GM19468 (cell line): ENCODE measurements around the gene NOP14.
"Not testable (repeated sequence)": the region's sequence is repeated elsewhere in the genome, so short reads cannot be mapped to it uniquely, and the experiment has no call there.

Experiments
- ATAC-seq: cut with Tn5 transposase; IDR thresholded peaks from one replicate; pipeline ENCODE4 v1.9.1; 2021; ENCODE audit warnings: mild to moderate bottlenecking, moderate library complexity, moderate number of reproducible peaks; ENCODE audit not compliant: unreplicated experiment; ENCODE audit errors: extremely low read depth

NOP14 gene

GRCh38 chr4:2962614-2963174 is 512 bp downstream of the NOP14 start:
- ATAC-seq = no peak

DNA sequence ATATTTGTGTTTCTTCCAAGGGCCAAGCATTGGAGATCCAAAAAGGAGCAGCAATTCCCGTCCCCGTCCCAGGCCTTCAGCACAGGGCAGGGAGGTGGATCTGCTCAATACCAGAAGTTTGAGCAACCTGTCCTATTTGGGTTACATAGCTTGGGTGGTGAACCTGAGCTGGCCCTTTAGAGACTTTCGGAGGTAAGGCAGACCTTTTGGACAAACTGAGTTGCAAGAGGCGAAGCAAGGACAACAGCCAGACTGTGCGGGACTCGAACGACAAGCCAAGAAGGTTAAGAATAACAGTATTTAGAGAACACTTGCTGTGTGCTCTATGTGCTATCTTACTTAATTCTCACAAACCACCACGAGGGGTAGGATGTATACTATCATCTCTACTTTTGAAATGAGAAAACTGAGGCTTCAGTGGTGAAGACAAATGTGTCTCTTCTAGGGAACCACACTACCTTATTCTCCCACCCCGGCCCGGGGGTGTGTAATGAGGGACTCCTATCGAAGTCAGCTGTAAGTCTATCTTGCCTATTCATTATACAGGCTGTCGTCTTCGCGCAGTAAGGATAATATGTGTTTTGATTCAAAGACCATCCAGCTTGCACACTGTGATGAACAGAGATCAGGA is 1.3 kb downstream of the NOP14 start:
- ATAC-seq = no peak

DNA sequence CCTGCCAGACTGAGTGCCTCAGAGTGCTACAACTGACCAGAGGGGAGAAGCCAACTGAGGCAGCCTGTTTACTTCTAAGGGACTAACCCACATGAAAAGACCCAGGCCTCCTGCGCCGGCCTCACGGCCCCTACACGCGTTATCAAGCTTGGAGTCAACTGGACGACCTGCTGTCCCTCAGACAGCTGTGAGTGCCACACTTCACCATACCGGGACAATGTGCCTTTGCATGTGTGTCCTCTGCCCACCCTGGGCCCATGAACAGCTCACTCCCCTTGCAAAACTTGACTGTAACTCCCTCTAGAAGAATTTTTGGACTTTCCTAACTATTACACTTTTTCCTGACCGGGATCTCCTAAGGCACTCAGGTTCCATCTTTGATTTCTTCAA is 1.8 kb downstream of the NOP14 start:
- ATAC-seq = no peak

- not testable (repeated sequence) for ATAC-seq
Measured at GRCh38 chr4:2960450-2960849, 2.8 kb downstream of the NOP14 start.

- no peak for ATAC-seq
Measured at GRCh38 chr4:2958446-2958845, 4.8 kb downstream of the NOP14 start.

DNA sequence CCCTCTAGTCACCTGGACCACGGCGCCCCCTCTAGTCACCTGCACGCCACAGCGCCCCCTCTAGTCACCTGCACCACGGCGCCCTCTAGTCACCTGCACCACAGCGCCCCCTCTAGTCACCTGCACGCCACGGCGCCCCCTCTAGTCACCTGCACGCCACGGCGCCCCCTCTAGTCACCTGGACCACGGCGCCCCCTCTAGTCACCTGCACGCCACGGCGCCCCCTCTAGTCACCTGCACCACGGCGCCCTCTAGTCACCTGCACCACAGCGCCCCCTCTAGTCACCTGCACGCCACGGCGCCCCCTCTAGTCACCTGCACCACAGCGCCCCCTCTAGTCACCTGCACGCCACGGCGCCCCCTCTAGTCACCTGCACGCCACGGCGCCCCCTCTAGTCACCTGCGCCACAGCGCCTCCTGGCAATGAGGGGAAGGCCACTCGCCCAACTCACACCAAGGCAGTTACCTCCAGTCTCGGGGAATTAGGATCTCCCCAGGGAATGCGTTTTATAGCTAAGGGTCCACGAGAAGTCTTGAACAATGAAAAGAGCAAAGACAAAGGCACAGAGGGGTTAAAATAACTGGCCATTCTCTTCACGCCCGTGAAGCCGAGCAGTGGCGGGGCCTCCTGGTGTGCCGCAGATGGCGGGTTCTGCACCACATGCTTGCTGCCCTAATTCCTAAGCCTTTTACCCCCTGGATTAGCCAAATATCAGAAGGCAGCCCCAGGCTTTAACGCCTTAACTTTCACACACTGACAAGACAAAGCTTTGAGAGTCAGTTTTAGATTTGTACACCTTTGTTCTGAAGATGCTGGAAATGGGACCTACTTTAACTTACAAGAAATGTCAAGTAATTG is 7.8 kb downstream of the NOP14 start:
- not testable (repeated sequence) for ATAC-seq

DNA sequence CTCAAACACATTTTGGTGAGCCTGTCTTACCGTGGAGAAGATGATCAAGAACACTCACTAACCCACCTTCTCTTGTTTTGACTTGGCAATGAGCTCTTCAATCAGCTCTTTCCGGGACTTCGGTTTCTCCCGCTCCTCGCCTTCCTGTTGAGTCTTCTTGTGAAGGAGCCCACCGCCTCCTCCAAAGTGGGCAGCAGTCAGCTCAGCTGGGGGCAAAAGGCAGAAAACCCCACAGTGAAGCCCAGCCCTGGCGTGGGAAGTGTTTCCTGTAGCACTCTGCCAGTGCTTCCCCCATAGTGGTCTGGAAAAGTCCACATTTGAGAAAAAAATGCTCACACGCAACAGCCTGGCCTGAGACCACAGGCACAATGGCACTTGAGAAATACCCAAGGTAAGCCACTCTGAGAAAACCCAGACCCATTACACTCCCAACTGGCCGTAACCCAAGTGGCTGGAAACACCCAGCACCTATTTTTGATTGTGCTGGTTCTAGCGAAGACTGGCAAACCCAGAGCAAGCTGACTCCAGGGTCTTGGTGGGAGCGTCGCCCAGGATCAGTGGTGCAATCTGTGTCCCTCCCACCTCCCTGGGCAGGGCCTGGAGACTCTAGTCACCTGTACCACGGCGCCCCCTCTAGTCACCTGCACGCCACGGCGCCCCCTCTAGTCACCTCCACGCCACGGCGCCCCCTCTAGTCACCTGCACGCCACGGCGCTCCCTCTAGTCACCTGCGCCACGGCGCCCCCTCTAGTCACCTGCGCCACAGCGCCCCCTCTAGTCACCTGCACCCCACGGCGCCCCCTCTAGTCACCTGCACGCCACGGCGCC is 8.6 kb downstream of the NOP14 start:
- no peak for ATAC-seq

- no peak for ATAC-seq
Measured at GRCh38 chr4:2953496-2953895, 9.7 kb downstream of the NOP14 start.

GRCh38 chr4:2950221-2950989 is 12.8 kb downstream of the NOP14 start:
- no peak for ATAC-seq

DNA sequence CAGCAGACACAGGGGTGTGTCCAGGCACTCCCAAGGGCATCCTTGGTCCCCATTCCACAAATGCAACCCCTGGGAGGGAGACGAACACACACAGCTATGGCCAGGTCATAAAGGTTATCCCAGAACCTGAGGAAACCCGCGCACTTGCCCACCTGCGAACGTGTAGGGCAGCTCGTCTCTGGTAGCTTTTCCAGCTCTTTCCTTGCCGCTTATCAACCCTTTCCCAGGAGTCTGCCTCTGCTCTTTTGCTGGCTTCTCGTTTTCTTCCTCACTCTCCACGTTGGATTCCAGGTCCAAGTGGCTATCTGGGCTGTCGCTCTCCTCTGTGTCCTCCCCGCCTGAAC is 13.5 kb downstream of the NOP14 start:
- no peak for ATAC-seq

GRCh38 chr4:2948895-2949781 is 14.1 kb downstream of the NOP14 start:
- ATAC-seq = no peak

DNA sequence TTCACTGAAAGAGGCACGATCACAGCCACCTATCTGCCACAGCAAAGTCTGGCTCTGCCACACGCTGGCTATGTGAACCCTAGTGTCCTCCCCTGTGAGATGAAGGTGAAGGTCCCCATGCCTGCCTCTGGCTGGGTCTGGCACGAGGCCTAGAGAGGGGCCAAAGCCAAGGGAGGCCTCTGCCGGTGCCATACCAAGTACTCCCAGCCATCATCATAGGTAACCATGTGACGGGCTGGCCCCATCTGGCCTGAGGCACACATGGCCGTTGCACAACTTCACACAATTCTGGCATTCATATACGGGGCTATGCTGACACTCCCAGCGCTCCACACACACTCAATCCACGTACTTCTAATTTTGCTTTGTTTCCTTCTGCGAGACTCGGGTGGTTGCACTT is 15.3 kb downstream of the NOP14 start:
- no peak for ATAC-seq

GRCh38 chr4:2946812-2947600 is 16.2 kb downstream of the NOP14 start:
- no peak for ATAC-seq

- ATAC-seq = not testable (repeated sequence)
Measured at GRCh38 chr4:2945619-2946604, 17.3 kb downstream of the NOP14 start.

- no peak for ATAC-seq
Measured at GRCh38 chr4:2944586-2945526, 18.4 kb downstream of the NOP14 start.

DNA sequence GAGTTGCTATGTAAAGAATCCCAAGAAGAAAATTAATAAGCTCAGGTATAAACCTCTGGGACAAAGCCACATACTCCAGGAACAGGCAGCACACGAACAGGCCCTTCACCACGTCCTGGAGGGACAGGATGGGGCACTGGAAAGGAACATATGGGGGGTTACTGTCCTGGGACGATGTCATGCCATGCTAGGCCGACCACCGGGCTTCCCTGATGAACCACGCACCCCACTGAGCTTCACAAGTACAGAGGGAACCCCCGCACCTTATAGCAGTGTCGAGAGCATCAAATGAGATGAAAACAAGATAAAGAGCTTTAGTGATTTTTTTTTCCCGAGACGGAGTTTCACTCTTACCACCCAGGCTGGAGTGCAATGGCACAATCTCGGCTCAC is 19.1 kb downstream of the NOP14 start:
- no peak for ATAC-seq
